Skeletal muscle tissue (tissue), 4 donors: ENCODE data around the gene LHPP. TPM values are rescaled to one million over a fixed set of nuclear protein-coding genes. Genes with fewer than 3 reads are reported as not detected.

Experiments used
- H3K27ac ChIP-seq: one replicate; pipeline ENCODE4 v1.7.0; 2013; ENCODE audit warnings: mild to moderate bottlenecking, low read depth, low read length, inconsistent platforms
- H3K27me3 ChIP-seq, 3 donors: one replicate each; pipeline ENCODE4 v1.7.0; 2013; ENCODE audit warnings: low read length in 3 of 3; ENCODE audit not compliant: control insufficient read depth in 3 of 3, insufficient read depth in 3 of 3
- H3K36me3 ChIP-seq, 3 donors: one replicate each; pipeline ENCODE4 v1.7.0; 2013; ENCODE audit warnings: low read length in 3 of 3; ENCODE audit not compliant: control insufficient read depth in 3 of 3, insufficient read depth in 3 of 3
- H3K4me1 ChIP-seq, 3 donors: one replicate each; pipeline ENCODE4 v1.7.0; 2013; ENCODE audit warnings: low read length in 3 of 3, mild to moderate bottlenecking in 3 of 3; ENCODE audit not compliant: control insufficient read depth in 3 of 3, insufficient read depth in 3 of 3
- H3K4me3 ChIP-seq, 3 donors: one replicate each; pipeline ENCODE4 v1.7.0; 2013; ENCODE audit warnings: low read length in 3 of 3
- H3K9ac ChIP-seq, 3 donors: one replicate each; pipeline ENCODE4 v1.7.0; 2013; ENCODE audit warnings: low read length in 3 of 3, mild to moderate bottlenecking in 3 of 3, moderate library complexity in 2 of 3, low read depth in 1 of 3
- H3K9me3 ChIP-seq, 3 donors: one replicate each; pipeline ENCODE4 v1.7.0; 2013; ENCODE audit warnings: low read length in 3 of 3; ENCODE audit not compliant: control insufficient read depth in 3 of 3
- total RNA-seq: library from RNA; depleted of rRNA; stranded (reverse); fragments of >200 nt; gene quantifications from one replicate; pipeline ENCODE4 v1.2.3, GENCODE V29; 2014
- donor health status: Osteomylitis.

LHPP gene
- total RNA-seq, 1 donor from 2014 or later, result 4.2 TPM

- no peaks in the 10 kb centered on the region for H3K27me3 ChIP-seq
- no peaks in the 10 kb centered on the region for H3K9me3 ChIP-seq
- no peaks in the 10 kb centered on the region for H3K4me1 ChIP-seq
- H3K27ac ChIP-seq, result no peak overlapping the region
- H3K9ac ChIP-seq, result no peak overlapping the region
- no peak overlapping the region for H3K4me3 ChIP-seq
- H3K36me3 ChIP-seq, result no peaks in the 10 kb centered on the region
These were observed 8.4 kb downstream of the LHPP start for GRCh38 chr10:124469956-124470484.

- Histone ChIP-seq H3K9ac (no peak overlapping the region), H3K4me1 (no peaks in the 10 kb centered on the region), H3K27me3 (no peaks in the 10 kb centered on the region)
These were observed 9.2 kb downstream of the LHPP start for GRCh38 chr10:124470544-124471434.

GRCh38 chr10:124472071-124472470, 10.4 kb downstream of the LHPP start:
- Histone ChIP-seq H3K9ac (no peak overlapping the region), H3K4me1 (no peaks in the 10 kb centered on the region)

More at GRCh38 chr10:124470544-124471434, 9.2 kb downstream of the LHPP start:
- Histone ChIP-seq H3K9me3 (no peaks in the 10 kb centered on the region), H3K27ac (no peak overlapping the region), H3K36me3 (no peaks in the 10 kb centered on the region), H3K4me3 (no peak overlapping the region)

GRCh38 chr10:124473070-124473469, 11.4 kb downstream of the LHPP start:
- Histone ChIP-seq H3K36me3 (no peaks in the 10 kb centered on the region), H3K4me3 (no peak overlapping the region), H3K27me3 (no peaks in the 10 kb centered on the region), H3K27ac (no peak overlapping the region), H3K9me3 (no peaks in the 10 kb centered on the region), H3K9ac (no peak overlapping the region), H3K4me1 (no peaks in the 10 kb centered on the region)

More at GRCh38 chr10:124472071-124472470, 10.4 kb downstream of the LHPP start:
- Histone ChIP-seq H3K4me3 (no peak overlapping the region), H3K36me3 (no peaks in the 10 kb centered on the region), H3K27me3 (no peaks in the 10 kb centered on the region), H3K27ac (no peak overlapping the region), H3K9me3 (no peaks in the 10 kb centered on the region)

- no peaks in the 10 kb centered on the region for H3K27me3 ChIP-seq
- no peak overlapping the region for H3K9ac ChIP-seq
- H3K4me1 ChIP-seq, result no peaks in the 10 kb centered on the region
- no peaks in the 10 kb centered on the region for H3K9me3 ChIP-seq
- H3K4me3 ChIP-seq, result no peak overlapping the region
- H3K27ac ChIP-seq, result no peak overlapping the region
- no peaks in the 10 kb centered on the region for H3K36me3 ChIP-seq
These were observed 13.0 kb downstream of the LHPP start for GRCh38 chr10:124474514-124475070.

GRCh38 chr10:124476043-124476725, 14.6 kb downstream of the LHPP start:
- Histone ChIP-seq H3K9me3 (no peaks in the 10 kb centered on the region), H3K4me1 (no peaks in the 10 kb centered on the region), H3K9ac (no peak overlapping the region), H3K27ac (no peak overlapping the region), H3K36me3 (no peaks in the 10 kb centered on the region), H3K27me3 (no peaks in the 10 kb centered on the region), H3K4me3 (no peak overlapping the region)

GRCh38 chr10:124477614-124478363, 16.2 kb downstream of the LHPP start:
- no peaks in the 10 kb centered on the region for H3K36me3 ChIP-seq
- H3K4me1 ChIP-seq, result no peaks in the 10 kb centered on the region
- H3K27me3 ChIP-seq, result no peaks in the 10 kb centered on the region
- H3K9ac ChIP-seq, result no peak overlapping the region
- no peak overlapping the region for H3K4me3 ChIP-seq
- no peak overlapping the region for H3K27ac ChIP-seq
- no peaks in the 10 kb centered on the region for H3K9me3 ChIP-seq

GRCh38 chr10:124478515-124478914, 16.9 kb downstream of the LHPP start:
- Histone ChIP-seq H3K4me1 (no peaks in the 10 kb centered on the region), H3K27ac (no peak overlapping the region), H3K9ac (no peak overlapping the region), H3K27me3 (no peaks in the 10 kb centered on the region), H3K4me3 (no peak overlapping the region), H3K9me3 (no peaks in the 10 kb centered on the region), H3K36me3 (no peaks in the 10 kb centered on the region)

GRCh38 chr10:124480860-124481259, 19.2 kb downstream of the LHPP start:
- Histone ChIP-seq H3K27ac (no peak overlapping the region), H3K4me3 (no peak overlapping the region), H3K27me3 (no peaks in the 10 kb centered on the region), H3K9ac (no peak overlapping the region), H3K36me3 (no peaks in the 10 kb centered on the region), H3K9me3 (no peaks in the 10 kb centered on the region), H3K4me1 (no peaks in the 10 kb centered on the region)
